OCI-LY1 (cell line): ENCODE results near the gene PTTG1IP2.

Source experiments
- H2AFZ ChIP-seq: fragments of 200-600 bp; sonication (generic), shearing (Covaris generic); 2 replicates; pipeline ENCODE4 v1.6.0; 2014; ENCODE audit warnings: antibody characterized with exemption, mild to moderate bottlenecking, low read length
- H3F3A ChIP-seq: fragments of 200-600 bp; sonication (generic), shearing (Covaris generic); 2 replicates; pipeline ENCODE4 v1.6.0; 2014; ENCODE audit warnings: mild to moderate bottlenecking, antibody characterized with exemption, low read length, moderate library complexity; ENCODE audit not compliant: insufficient read depth
- H3K27ac ChIP-seq: fragments of 200-600 bp; sonication (generic); 2 replicates; pipeline ENCODE4 v1.5.1; 2014; ENCODE audit warnings: low read length, mixed run types, mild to moderate bottlenecking, low read depth; ENCODE audit not compliant: poor library complexity, severe bottlenecking
- H3K27me3 ChIP-seq: fragments of 200-600 bp; sonication (generic); 2 replicates; pipeline ENCODE4 v1.6.0; 2014; ENCODE audit warnings: antibody characterized with exemption, mild to moderate bottlenecking, low read length, moderate library complexity; ENCODE audit not compliant: insufficient read depth
- H3K36me3 ChIP-seq: fragments of 200-600 bp; sonication (generic); 2 replicates; pipeline ENCODE4 v1.6.1; 2014; ENCODE audit warnings: mild to moderate bottlenecking, antibody characterized with exemption, low read length, moderate library complexity, mixed read lengths; ENCODE audit not compliant: insufficient read depth
- H3K4me1 ChIP-seq: fragments of 200-600 bp; sonication (generic); 2 replicates; pipeline ENCODE4 v1.5.1; 2014; ENCODE audit warnings: mild to moderate bottlenecking, low read length, moderate library complexity; ENCODE audit not compliant: insufficient read depth, severe bottlenecking
- H3K4me2 ChIP-seq: fragments of 200-600 bp; sonication (generic), shearing (Covaris generic); 2 replicates; pipeline ENCODE4 v1.6.1; 2014; ENCODE audit warnings: low read length
- H3K4me3 ChIP-seq: fragments of 200-600 bp; sonication (generic); 2 replicates; pipeline ENCODE4 v1.5.1; 2014; ENCODE audit warnings: low read length, low read depth, mild to moderate bottlenecking, mixed read lengths; ENCODE audit not compliant: poor library complexity, severe bottlenecking
- H3K79me2 ChIP-seq: fragments of 200-600 bp; shearing (Covaris generic); 2 replicates; pipeline ENCODE4 v1.6.1; 2016; ENCODE audit warnings: mixed run types, low read length, mixed read lengths; ENCODE audit not compliant: insufficient read depth
- H3K9ac ChIP-seq: fragments of 200-600 bp; sonication (generic), shearing (Covaris generic); 2 replicates; pipeline ENCODE4 v1.6.1; 2014; ENCODE audit warnings: mild to moderate bottlenecking, low read length, mixed read lengths
- H3K9me2 ChIP-seq: fragments of 200-600 bp; sonication (generic), shearing (Covaris generic); 2 replicates; pipeline ENCODE4 v1.6.1; 2014; ENCODE audit warnings: low read depth, mild to moderate bottlenecking, low read length, mixed read lengths
- H3K9me3 ChIP-seq: fragments of 200-600 bp; shearing (Covaris generic); 2 replicates; pipeline ENCODE4 v1.6.1; 2014; ENCODE audit warnings: low read length, mixed read lengths
- H4K20me1 ChIP-seq: fragments of 200-600 bp; sonication (generic), shearing (Covaris generic); 2 replicates; pipeline ENCODE4 v1.6.0; 2016; ENCODE audit warnings: mild to moderate bottlenecking, low read length; ENCODE audit not compliant: insufficient read depth
- EZH2 ChIP-seq: fragments of 200-600 bp; sonication (generic), shearing (Covaris generic); IDR thresholded peaks from 2 replicates; pipeline ENCODE4 v1.8.0; 2017; ENCODE audit warnings: borderline replicate concordance, mixed run types, mild to moderate bottlenecking, antibody characterized with exemption, low read length, moderate library complexity, mixed read lengths
- TF ChIP-seq, protein P1 (sequence below): fragments of 200-600 bp; sonication (generic), shearing (Covaris generic); IDR thresholded peaks from 2 replicates; pipeline ENCODE4 v1.5.1; 2017; ENCODE audit warnings: mild to moderate bottlenecking, antibody characterized with exemption, low read length, moderate library complexity, mixed read lengths

PTTG1IP2 gene

DNA sequence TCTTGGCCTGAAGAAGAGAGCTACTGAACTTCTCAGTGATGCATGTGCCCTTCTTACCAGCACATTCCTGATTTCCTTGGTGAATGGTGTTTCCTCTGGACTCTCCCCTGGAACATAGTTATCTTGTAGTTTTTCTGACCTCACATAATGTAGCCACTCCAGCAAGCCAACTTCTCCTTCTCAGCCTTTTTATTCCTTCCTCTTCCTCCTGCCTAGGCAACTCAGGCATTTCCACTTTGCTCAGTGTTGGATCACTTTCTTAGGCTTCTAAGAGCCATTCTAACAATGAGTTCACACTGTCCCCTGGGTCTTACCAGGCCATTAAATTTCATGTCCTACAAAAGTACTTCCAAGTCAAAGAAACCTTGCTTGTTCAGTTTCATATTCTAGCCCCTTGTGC is 3.6 kb upstream of the PTTG1IP2 start:
- Histone ChIP-seq H3K9me3 (no peaks in the 10 kb centered on the region), H3K4me2 (no peak overlapping the region), H3K36me3 (no peaks in the 10 kb centered on the region), H4K20me1 (no peaks in the 10 kb centered on the region), H2AFZ (no peak overlapping the region), H3K4me1 (no peaks in the 10 kb centered on the region), H3K27me3 (no peaks in the 10 kb centered on the region), H3K9me2 (no peaks in the 10 kb centered on the region), H3F3A (no peaks in the 10 kb centered on the region), H3K4me3 (no peak overlapping the region), H3K79me2 (no peaks in the 10 kb centered on the region), H3K27ac (no peak overlapping the region), H3K9ac (no peak overlapping the region)
- TF ChIP-seq, protein P1, sequence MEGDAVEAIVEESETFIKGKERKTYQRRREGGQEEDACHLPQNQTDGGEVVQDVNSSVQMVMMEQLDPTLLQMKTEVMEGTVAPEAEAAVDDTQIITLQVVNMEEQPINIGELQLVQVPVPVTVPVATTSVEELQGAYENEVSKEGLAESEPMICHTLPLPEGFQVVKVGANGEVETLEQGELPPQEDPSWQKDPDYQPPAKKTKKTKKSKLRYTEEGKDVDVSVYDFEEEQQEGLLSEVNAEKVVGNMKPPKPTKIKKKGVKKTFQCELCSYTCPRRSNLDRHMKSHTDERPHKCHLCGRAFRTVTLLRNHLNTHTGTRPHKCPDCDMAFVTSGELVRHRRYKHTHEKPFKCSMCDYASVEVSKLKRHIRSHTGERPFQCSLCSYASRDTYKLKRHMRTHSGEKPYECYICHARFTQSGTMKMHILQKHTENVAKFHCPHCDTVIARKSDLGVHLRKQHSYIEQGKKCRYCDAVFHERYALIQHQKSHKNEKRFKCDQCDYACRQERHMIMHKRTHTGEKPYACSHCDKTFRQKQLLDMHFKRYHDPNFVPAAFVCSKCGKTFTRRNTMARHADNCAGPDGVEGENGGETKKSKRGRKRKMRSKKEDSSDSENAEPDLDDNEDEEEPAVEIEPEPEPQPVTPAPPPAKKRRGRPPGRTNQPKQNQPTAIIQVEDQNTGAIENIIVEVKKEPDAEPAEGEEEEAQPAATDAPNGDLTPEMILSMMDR, result no peak
- no peak for TF ChIP-seq EZH2

DNA sequence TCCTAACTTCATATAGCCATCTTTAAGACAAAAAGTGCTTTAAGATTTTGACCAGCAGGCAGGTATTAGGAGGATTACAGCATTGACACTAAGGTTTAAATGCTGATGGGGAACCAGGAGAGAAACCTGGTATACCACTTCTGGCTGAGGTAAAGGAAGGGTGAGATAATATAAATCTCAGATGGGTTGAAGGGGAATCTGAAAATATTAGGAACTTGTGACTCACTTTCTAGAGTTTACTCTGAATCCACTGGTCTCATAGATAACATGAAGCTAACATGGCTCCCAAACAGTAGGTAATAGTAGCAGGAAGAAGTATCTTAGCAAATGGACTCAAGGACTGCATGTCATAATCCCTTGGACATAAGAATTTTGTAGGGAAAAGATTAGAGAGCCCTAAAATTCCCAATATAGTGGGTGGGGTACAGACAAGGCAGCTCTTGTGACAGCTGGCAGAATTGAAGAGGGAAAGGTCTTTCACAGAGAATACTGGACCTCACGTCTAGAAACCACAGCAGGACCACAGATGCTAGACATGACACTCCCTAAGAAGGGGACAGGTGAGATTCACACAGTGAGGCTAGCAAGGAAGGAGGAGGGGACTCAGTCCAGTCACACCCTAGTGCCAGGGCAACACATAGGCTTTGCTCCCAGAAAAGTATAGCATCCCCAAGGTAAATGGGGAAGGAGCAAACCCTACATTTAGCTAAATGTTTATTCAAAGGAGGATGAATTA is 3.5 kb downstream of the PTTG1IP2 start:
- TF ChIP-seq EZH2, result no peak
- TF ChIP-seq, protein P1, result no peak
- H3K4me2 ChIP-seq, result no peak overlapping the region

DNA sequence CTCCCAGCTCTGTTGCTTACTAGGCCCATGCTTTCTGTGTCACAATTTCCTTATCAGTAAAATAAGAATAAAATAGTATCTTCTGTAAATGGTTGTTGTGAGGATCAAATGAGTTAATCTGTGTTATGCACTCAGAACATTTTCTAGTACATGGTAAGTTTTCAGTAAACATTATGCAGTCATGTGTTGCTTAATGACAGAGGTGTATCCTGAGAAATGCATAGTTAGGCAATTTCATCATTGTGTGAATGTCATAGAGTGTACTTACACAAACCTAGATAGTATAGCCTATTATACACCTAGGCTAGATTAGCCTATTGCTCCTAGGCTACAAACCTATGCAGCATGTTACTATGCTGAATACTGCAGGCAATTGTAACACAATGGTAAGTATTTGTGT is 4.4 kb downstream of the PTTG1IP2 start:
- H3K4me1 ChIP-seq, result no peaks in the 10 kb centered on the region
- H3K9me3 ChIP-seq, result no peaks in the 10 kb centered on the region
- no peak overlapping the region for H3K4me3 ChIP-seq
- H4K20me1 ChIP-seq, result no peaks in the 10 kb centered on the region
- no peak overlapping the region for H3K9ac ChIP-seq
- H3K9me2 ChIP-seq, result 0 out of 2 replicates have a peak, but pooled peaks cover 3% of the 10 kb centered on the region
- H3K27me3 ChIP-seq, result no peaks in the 10 kb centered on the region
- H3K27ac ChIP-seq, result no peak overlapping the region
- no peaks in the 10 kb centered on the region for H3K36me3 ChIP-seq
- no peaks in the 10 kb centered on the region for H3F3A ChIP-seq
- H3K79me2 ChIP-seq, result no peaks in the 10 kb centered on the region
- TF ChIP-seq EZH2, result no peak
- TF ChIP-seq, protein P1, result no peak
- H2AFZ ChIP-seq, result no peak overlapping the region
- H3K4me2 ChIP-seq, result no peak overlapping the region

More for the DNA sequence above, 3.5 kb downstream of the PTTG1IP2 start:
- Histone ChIP-seq H3K79me2 (no peaks in the 10 kb centered on the region), H3K9me2 (no peaks in the 10 kb centered on the region), H3K27me3 (no peaks in the 10 kb centered on the region), H3K36me3 (no peaks in the 10 kb centered on the region), H3K4me1 (no peaks in the 10 kb centered on the region), H3K9me3 (no peaks in the 10 kb centered on the region), H3K9ac (no peak overlapping the region), H4K20me1 (no peaks in the 10 kb centered on the region), H3K27ac (no peak overlapping the region), H3K4me3 (no peak overlapping the region), H2AFZ (no peak overlapping the region), H3F3A (no peaks in the 10 kb centered on the region)
